HG02885 (cell line): ENCODE data around the gene CD80.
"Not testable (repeated sequence)": the region's sequence is repeated elsewhere in the genome, so short reads cannot be mapped to it uniquely, and the experiment has no call there.

Experiments used
- ATAC-seq: cut with Tn5 transposase; IDR thresholded peaks from one replicate; pipeline ENCODE4 v1.9.1; 2021; ENCODE audit warnings: mild to moderate bottlenecking; ENCODE audit not compliant: unreplicated experiment, poor library complexity

CD80 gene

GRCh38 chr3:119552928-119553327 is 6.5 kb downstream of the CD80 start:
- ATAC-seq: not testable (repeated sequence)

GRCh38 chr3:119551598-119551997 is 7.8 kb downstream of the CD80 start:
- no peak for ATAC-seq

GRCh38 chr3:119550192-119550910 is 9.1 kb downstream of the CD80 start:
- peak; percentile 46 for ATAC-seq

- ATAC-seq: no peak
These were observed 11.1 kb downstream of the CD80 start for GRCh38 chr3:119548341-119548740.

GRCh38 chr3:119547227-119547626 is 12.2 kb downstream of the CD80 start:
- ATAC-seq: no peak

GRCh38 chr3:119543147-119543546 is 16.3 kb downstream of the CD80 start:
- ATAC-seq: no peak

GRCh38 chr3:119542168-119542767 is 17.1 kb downstream of the CD80 start:
- no peak for ATAC-seq

- no peak for ATAC-seq
These were observed 17.9 kb downstream of the CD80 start for GRCh38 chr3:119541547-119541946.

- peak; percentile 44 for ATAC-seq
These were observed 20.6 kb downstream of the CD80 start for GRCh38 chr3:119538772-119539171.

GRCh38 chr3:119536757-119537156 is 22.7 kb downstream of the CD80 start:
- ATAC-seq: no peak

GRCh38 chr3:119534296-119534695 is 25.1 kb downstream of the CD80 start:
- ATAC-seq: no peak

GRCh38 chr3:119531151-119531550 is 28.3 kb downstream of the CD80 start:
- no peak for ATAC-seq

- ATAC-seq: no peak
These were observed 29.0 kb downstream of the CD80 start for GRCh38 chr3:119530456-119530855.

- ATAC-seq: no peak
These were observed 29.5 kb downstream of the CD80 start for GRCh38 chr3:119529883-119530282.

- no peak for ATAC-seq
These were observed 31.7 kb downstream of the CD80 start for GRCh38 chr3:119527714-119528113.

GRCh38 chr3:119524931-119525662 is 34.3 kb downstream of the CD80 start:
- no peak for ATAC-seq

GRCh38 chr3:119518026-119518425 is 41.4 kb downstream of the CD80 start:
- ATAC-seq: no peak

- no peak for ATAC-seq
These were observed 42.3 kb downstream of the CD80 start for GRCh38 chr3:119517112-119517511.

GRCh38 chr3:119514637-119515036 is 44.8 kb downstream of the CD80 start:
- no peak for ATAC-seq

GRCh38 chr3:119510690-119511089 is 48.7 kb downstream of the CD80 start:
- ATAC-seq: no peak

GRCh38 chr3:119508172-119508845 is 51.1 kb downstream of the CD80 start:
- peak; percentile 69 for ATAC-seq
